ENCODE results near the gene ST6GALNAC4. TPM values are rescaled to one million over a fixed set of nuclear protein-coding genes. Genes with fewer than 3 reads are reported as not detected.

ST6GALNAC4 gene
- total RNA-seq, 1 donor from 2014 or later, result 5.5 TPM

GRCh38 chr9:127927201-127927987 is 10.6 kb upstream of the ST6GALNAC4 start:
- H3K9ac ChIP-seq, result no peak overlapping the region
- H3K4me1 ChIP-seq, result peaks cover 21% of the 10 kb centered on the region
- no peaks in the 10 kb centered on the region for H3K79me2 ChIP-seq (ENCODE audit: low read depth)
- H3K4me2 ChIP-seq, result peak overlapping the region; percentile 96
- H3K27me3 ChIP-seq, result peaks cover 46% of the 10 kb centered on the region
- Mint-ChIP-seq H3K27ac (no peak overlapping the region), H3K9me3 (peaks cover 2% of the 10 kb centered on the region), H3K4me3 (peak overlapping the region; percentile 72), H3K36me3 (no peaks in the 10 kb centered on the region), H3K27me3 (ENCODE audit: insufficient read depth, low read depth) (peaks cover 49% of the 10 kb centered on the region), H3K4me1 (peaks cover 18% of the 10 kb centered on the region)
- H4K20me1 ChIP-seq (ENCODE audit: low read depth), result peaks cover 30% of the 10 kb centered on the region
- H3K9me3 ChIP-seq (ENCODE audit: low read depth), result no peaks in the 10 kb centered on the region
- TF ChIP-seq CTCF (IDR thresholded peaks at IDR 0.05) (no peak), EZH2phosphoT487 (IDR thresholded peaks at IDR 0.05) (no peak), EZH2 (IDR thresholded peaks at IDR 0.05) (no peak)
- H3K27ac ChIP-seq, result no peak overlapping the region
- peak overlapping the region; percentile 96 for H2AFZ ChIP-seq (replicated peaks)
- H3K36me3 ChIP-seq, result no peaks in the 10 kb centered on the region
- peak overlapping the region; percentile 63 for H3K4me3 ChIP-seq
- DNase-seq (ENCODE audit: low spot score), result peak; percentile 86
- H3F3A ChIP-seq (ENCODE audit: low read depth), result peaks cover 58% of the 10 kb centered on the region

- H3K9ac ChIP-seq, result no peak overlapping the region
- peaks cover 49% of the 10 kb centered on the region for H3K27me3 Mint-ChIP-seq (ENCODE audit: insufficient read depth, low read depth)
- H2AFZ ChIP-seq (replicated peaks), result peak overlapping the region; percentile 96
These were observed 10.0 kb upstream of the ST6GALNAC4 start for GRCh38 chr9:127926906-127927200.

GRCh38 chr9:127925959-127926905 is 9.4 kb upstream of the ST6GALNAC4 start:
- Histone ChIP-seq H3K4me1 (peaks cover 21% of the 10 kb centered on the region), H3K4me3 (peak overlapping the region; percentile 63), H3K36me3 (no peaks in the 10 kb centered on the region), H3K9ac (no peak overlapping the region), H3K79me2 (ENCODE audit: low read depth) (no peaks in the 10 kb centered on the region), H3K4me2 (peak overlapping the region; percentile 96), H3K27me3 (peaks cover 56% of the 10 kb centered on the region), H3K27ac (no peak overlapping the region), H2AFZ (replicated peaks) (no peak overlapping the region), H4K20me1 (ENCODE audit: low read depth) (peaks cover 30% of the 10 kb centered on the region), H3F3A (ENCODE audit: low read depth) (peaks cover 50% of the 10 kb centered on the region), H3K9me3 (ENCODE audit: low read depth) (no peaks in the 10 kb centered on the region)
- no peak overlapping the region for H3K27ac Mint-ChIP-seq
- H3K4me1 Mint-ChIP-seq, result peaks cover 14% of the 10 kb centered on the region
- H3K27me3 Mint-ChIP-seq (ENCODE audit: insufficient read depth, low read depth), result peaks cover 51% of the 10 kb centered on the region
- no peaks in the 10 kb centered on the region for H3K36me3 Mint-ChIP-seq
- H3K4me3 Mint-ChIP-seq, result peak overlapping the region; percentile 72
- TF ChIP-seq CTCF (IDR thresholded peaks at IDR 0.05) (no peak), EZH2phosphoT487 (IDR thresholded peaks at IDR 0.05) (no peak), EZH2 (IDR thresholded peaks at IDR 0.05) (no peak)
- no peak for DNase-seq (ENCODE audit: low spot score)
- peaks cover 2% of the 10 kb centered on the region for H3K9me3 Mint-ChIP-seq

More at GRCh38 chr9:127926906-127927200, 10.0 kb upstream of the ST6GALNAC4 start:
- Mint-ChIP-seq H3K4me1 (peaks cover 18% of the 10 kb centered on the region), H3K27ac (no peak overlapping the region), H3K4me3 (peak overlapping the region; percentile 72), H3K36me3 (no peaks in the 10 kb centered on the region), H3K9me3 (peaks cover 2% of the 10 kb centered on the region)
- no peaks in the 10 kb centered on the region for H3K79me2 ChIP-seq (ENCODE audit: low read depth)
- H3K4me3 ChIP-seq, result peak overlapping the region; percentile 63
- H3K4me2 ChIP-seq, result peak overlapping the region; percentile 96
- peaks cover 51% of the 10 kb centered on the region for H3K27me3 ChIP-seq
- no peaks in the 10 kb centered on the region for H3K36me3 ChIP-seq
- DNase-seq (ENCODE audit: low spot score), result no peak
- TF ChIP-seq EZH2 (IDR thresholded peaks at IDR 0.05) (no peak), CTCF (IDR thresholded peaks at IDR 0.05) (no peak), EZH2phosphoT487 (IDR thresholded peaks at IDR 0.05) (no peak)
- peaks cover 56% of the 10 kb centered on the region for H3F3A ChIP-seq (ENCODE audit: low read depth)
- peaks cover 21% of the 10 kb centered on the region for H3K4me1 ChIP-seq
- H3K27ac ChIP-seq, result no peak overlapping the region
- no peaks in the 10 kb centered on the region for H3K9me3 ChIP-seq (ENCODE audit: low read depth)
- peaks cover 30% of the 10 kb centered on the region for H4K20me1 ChIP-seq (ENCODE audit: low read depth)
